Hepatocyte (in vitro differentiated cells): Measurements from ENCODE around the gene SNX9. TPM values are rescaled to one million over a fixed set of nuclear protein-coding genes. Genes with fewer than 3 reads are reported as not detected.

Experiments
- DNase-seq: peaks from one replicate; pipeline ENCODE4 v3.0.0-alpha.2; 2016; ENCODE audit warnings: low spot score
- H2AFZ ChIP-seq: fragments of 200-600 bp; sonication (generic); 2 replicates; pipeline ENCODE4 v1.6.0; 2016; ENCODE audit warnings: antibody characterized with exemption, mild to moderate bottlenecking
- H3K27ac ChIP-seq: fragments of 200-600 bp; sonication (generic); 2 replicates; pipeline ENCODE4 v1.5.1; 2016; ENCODE audit warnings: mild to moderate bottlenecking
- H3K27me3 ChIP-seq: fragments of 200-600 bp; sonication (generic); 2 replicates; pipeline ENCODE4 v1.6.1; 2016
- H3K36me3 ChIP-seq: fragments of 200-600 bp; sonication (generic); replicated peaks from 2 replicates; pipeline ENCODE4 v1.5.1; 2016; ENCODE audit warnings: low read depth; ENCODE audit not compliant: insufficient read depth
- H3K4me1 ChIP-seq: fragments of 200-600 bp; sonication (generic); 2 replicates; pipeline ENCODE4 v1.5.1; 2016; ENCODE audit warnings: mild to moderate bottlenecking, moderate library complexity; ENCODE audit not compliant: insufficient read depth
- H3K4me2 ChIP-seq: fragments of 200-600 bp; sonication (generic); 2 replicates; pipeline ENCODE4 v1.6.0; 2016
- H3K4me3 ChIP-seq: fragments of 200-600 bp; sonication (generic); 2 replicates; pipeline ENCODE4 v1.5.1; 2016; ENCODE audit warnings: mild to moderate bottlenecking
- H3K79me2 ChIP-seq: fragments of 200-600 bp; sonication (generic); 2 replicates; pipeline ENCODE4 v1.6.0; 2017; ENCODE audit warnings: mild to moderate bottlenecking
- H3K9me2 ChIP-seq: fragments of 200-600 bp; sonication (generic); replicated peaks from 2 replicates; pipeline ENCODE4 v1.6.0; 2017; ENCODE audit warnings: mild to moderate bottlenecking; ENCODE audit not compliant: insufficient read depth
- H3K9me3 ChIP-seq: fragments of 200-600 bp; sonication (generic); 2 replicates; pipeline ENCODE4 v1.5.1; 2016; ENCODE audit warnings: low read depth, mild to moderate bottlenecking
- H4K20me1 ChIP-seq: fragments of 200-600 bp; sonication (generic); 2 replicates; pipeline ENCODE4 v1.6.0; 2016; ENCODE audit warnings: mild to moderate bottlenecking; ENCODE audit not compliant: insufficient read depth, poor library complexity, severe bottlenecking
- CTCF ChIP-seq: fragments of 200-600 bp; sonication (generic); IDR thresholded peaks from 2 replicates; pipeline ENCODE4 v1.5.1; 2016; ENCODE audit warnings: antibody characterized with exemption, mild to moderate bottlenecking; ENCODE audit not compliant: poor library complexity
- EZH2 ChIP-seq: fragments of 200-600 bp; sonication (generic); IDR thresholded peaks from 2 replicates; pipeline ENCODE4 v1.6.1; 2016; ENCODE audit warnings: antibody characterized with exemption, mild to moderate bottlenecking, borderline replicate concordance
- EZH2phosphoT487 ChIP-seq: fragments of 200-600 bp; sonication (generic); IDR thresholded peaks from one replicate; pipeline ENCODE4 v1.6.1; 2018; ENCODE audit warnings: antibody characterized with exemption, mild to moderate bottlenecking, low read depth, moderate library complexity; ENCODE audit not compliant: unreplicated experiment, severe bottlenecking
- WGBS: methylation state at CpG from one replicate; pipeline ENCODE4 v1.1.6; 2016; ENCODE audit warnings: low lambda C conversion rate; ENCODE audit errors: missing lambda C conversion rate; 5-methylcytosine and 5-hydroxymethylcytosine counted together
- polyA plus RNA-seq: library from polyadenylated mRNA; unstranded; fragments of >200 nt; fragmentation: Nextera tagmentation; extraction: Ambion mirVana; gene quantifications from 2 replicates; pipeline ENCODE4 v1.2.1, GENCODE V29; 2016
- total RNA-seq: library from RNA; depleted of rRNA; stranded (reverse); fragments of >200 nt; gene quantifications from 2 replicates; pipeline ENCODE4 v1.2.3, GENCODE V29; 2014

The SNX9 gene
- total and polyA plus RNA-seq, 2 experiments from 2014 or later = 34.1 to 34.7 TPM

- no peaks in the 10 kb centered on the region for H3K9me3 ChIP-seq
- WGBS = 81% methylated on average over 3 of the region's 3 CpGs
- no peak overlapping the region for H3K27ac ChIP-seq
- no peak overlapping the region for H2AFZ ChIP-seq
- H3K79me2 ChIP-seq = peaks cover 98% of the 10 kb centered on the region
- H3K4me1 ChIP-seq = peaks cover 19% of the 10 kb centered on the region
- peaks cover 71% of the 10 kb centered on the region for H4K20me1 ChIP-seq
- no peak overlapping the region for H3K4me2 ChIP-seq
- H3K27me3 ChIP-seq = no peaks in the 10 kb centered on the region
- DNase-seq = no peak
- no peak for TF ChIP-seq EZH2
- TF ChIP-seq CTCF = no peak
- no peak for TF ChIP-seq EZH2phosphoT487
- no peak overlapping the region for H3K4me3 ChIP-seq
- no peaks in the 10 kb centered on the region for H3K9me2 ChIP-seq
- H3K36me3 ChIP-seq = no peaks in the 10 kb centered on the region
Measured at GRCh38 chr6:157861814-157862213, 38.8 kb downstream of the SNX9 start.

- WGBS = 67% methylated on average over 1 of the region's 1 CpG
- Histone ChIP-seq H3K4me2 (no peak overlapping the region), H2AFZ (no peak overlapping the region), H3K27me3 (no peaks in the 10 kb centered on the region), H3K4me1 (peaks cover 19% of the 10 kb centered on the region), H3K9me2 (no peaks in the 10 kb centered on the region), H4K20me1 (peaks cover 66% of the 10 kb centered on the region), H3K79me2 (peaks cover 98% of the 10 kb centered on the region), H3K36me3 (no peaks in the 10 kb centered on the region), H3K9me3 (no peaks in the 10 kb centered on the region), H3K4me3 (no peak overlapping the region), H3K27ac (no peak overlapping the region)
- TF ChIP-seq CTCF = no peak
- TF ChIP-seq EZH2 = no peak
- TF ChIP-seq EZH2phosphoT487 = no peak
- no peak for DNase-seq
Measured at GRCh38 chr6:157862706-157863105, 39.7 kb downstream of the SNX9 start.

GRCh38 chr6:157864185-157864761 lies 41.2 kb downstream of the SNX9 start:
- TF ChIP-seq EZH2 (no peak), EZH2phosphoT487 (no peak), CTCF (no peak)
- H3K27ac ChIP-seq = peak overlapping the region; percentile 6
- 93% methylated on average over 11 of the region's 11 CpGs for WGBS

More at GRCh38 chr6:157864185-157864761, 41.2 kb downstream of the SNX9 start:
- Histone ChIP-seq H3K4me1 (peaks cover 19% of the 10 kb centered on the region), H4K20me1 (peaks cover 60% of the 10 kb centered on the region), H3K36me3 (no peaks in the 10 kb centered on the region), H3K9me2 (no peaks in the 10 kb centered on the region), H3K79me2 (peaks cover 94% of the 10 kb centered on the region), H3K4me3 (no peak overlapping the region), H3K4me2 (no peak overlapping the region), H3K9me3 (no peaks in the 10 kb centered on the region), H3K27me3 (no peaks in the 10 kb centered on the region), H2AFZ (no peak overlapping the region)
- DNase-seq = no peak
